Hepatocyte (in vitro differentiated cells): Measurements from ENCODE around the gene DCUN1D2. TPM values are rescaled to one million over a fixed set of nuclear protein-coding genes. Genes with fewer than 3 reads are reported as not detected.

Experiments
- DNase-seq: peaks from one replicate; pipeline ENCODE4 v3.0.0-alpha.2; 2016; ENCODE audit warnings: low spot score
- H2AFZ ChIP-seq: fragments of 200-600 bp; sonication (generic); 2 replicates; pipeline ENCODE4 v1.6.0; 2016; ENCODE audit warnings: antibody characterized with exemption, mild to moderate bottlenecking
- H3K27ac ChIP-seq: fragments of 200-600 bp; sonication (generic); 2 replicates; pipeline ENCODE4 v1.5.1; 2016; ENCODE audit warnings: mild to moderate bottlenecking
- H3K27me3 ChIP-seq: fragments of 200-600 bp; sonication (generic); 2 replicates; pipeline ENCODE4 v1.6.1; 2016
- H3K36me3 ChIP-seq: fragments of 200-600 bp; sonication (generic); replicated peaks from 2 replicates; pipeline ENCODE4 v1.5.1; 2016; ENCODE audit warnings: low read depth; ENCODE audit not compliant: insufficient read depth
- H3K4me1 ChIP-seq: fragments of 200-600 bp; sonication (generic); 2 replicates; pipeline ENCODE4 v1.5.1; 2016; ENCODE audit warnings: mild to moderate bottlenecking, moderate library complexity; ENCODE audit not compliant: insufficient read depth
- H3K4me2 ChIP-seq: fragments of 200-600 bp; sonication (generic); 2 replicates; pipeline ENCODE4 v1.6.0; 2016
- H3K4me3 ChIP-seq: fragments of 200-600 bp; sonication (generic); 2 replicates; pipeline ENCODE4 v1.5.1; 2016; ENCODE audit warnings: mild to moderate bottlenecking
- H3K79me2 ChIP-seq: fragments of 200-600 bp; sonication (generic); 2 replicates; pipeline ENCODE4 v1.6.0; 2017; ENCODE audit warnings: mild to moderate bottlenecking
- H3K9me2 ChIP-seq: fragments of 200-600 bp; sonication (generic); replicated peaks from 2 replicates; pipeline ENCODE4 v1.6.0; 2017; ENCODE audit warnings: mild to moderate bottlenecking; ENCODE audit not compliant: insufficient read depth
- H3K9me3 ChIP-seq: fragments of 200-600 bp; sonication (generic); 2 replicates; pipeline ENCODE4 v1.5.1; 2016; ENCODE audit warnings: low read depth, mild to moderate bottlenecking
- H4K20me1 ChIP-seq: fragments of 200-600 bp; sonication (generic); 2 replicates; pipeline ENCODE4 v1.6.0; 2016; ENCODE audit warnings: mild to moderate bottlenecking; ENCODE audit not compliant: insufficient read depth, poor library complexity, severe bottlenecking
- EZH2 ChIP-seq: fragments of 200-600 bp; sonication (generic); IDR thresholded peaks from 2 replicates; pipeline ENCODE4 v1.6.1; 2016; ENCODE audit warnings: antibody characterized with exemption, mild to moderate bottlenecking, borderline replicate concordance
- EZH2phosphoT487 ChIP-seq: fragments of 200-600 bp; sonication (generic); IDR thresholded peaks from one replicate; pipeline ENCODE4 v1.6.1; 2018; ENCODE audit warnings: antibody characterized with exemption, mild to moderate bottlenecking, low read depth, moderate library complexity; ENCODE audit not compliant: unreplicated experiment, severe bottlenecking
- WGBS: methylation state at CpG from one replicate; pipeline ENCODE4 v1.1.6; 2016; ENCODE audit warnings: low lambda C conversion rate; ENCODE audit errors: missing lambda C conversion rate; 5-methylcytosine and 5-hydroxymethylcytosine counted together
- polyA plus RNA-seq: library from polyadenylated mRNA; unstranded; fragments of >200 nt; fragmentation: Nextera tagmentation; extraction: Ambion mirVana; gene quantifications from 2 replicates; pipeline ENCODE4 v1.2.1, GENCODE V29; 2016
- total RNA-seq: library from RNA; depleted of rRNA; stranded (reverse); fragments of >200 nt; gene quantifications from 2 replicates; pipeline ENCODE4 v1.2.3, GENCODE V29; 2014
- TF ChIP-seq, protein P1 (sequence below): fragments of 200-600 bp; sonication (generic); IDR thresholded peaks from 2 replicates; pipeline ENCODE4 v1.5.1; 2016; ENCODE audit warnings: antibody characterized with exemption, mild to moderate bottlenecking; ENCODE audit not compliant: poor library complexity

DCUN1D2 gene
- total and polyA plus RNA-seq, 2 experiments from 2014 or later = 8.4 to 10.2 TPM

DNA sequence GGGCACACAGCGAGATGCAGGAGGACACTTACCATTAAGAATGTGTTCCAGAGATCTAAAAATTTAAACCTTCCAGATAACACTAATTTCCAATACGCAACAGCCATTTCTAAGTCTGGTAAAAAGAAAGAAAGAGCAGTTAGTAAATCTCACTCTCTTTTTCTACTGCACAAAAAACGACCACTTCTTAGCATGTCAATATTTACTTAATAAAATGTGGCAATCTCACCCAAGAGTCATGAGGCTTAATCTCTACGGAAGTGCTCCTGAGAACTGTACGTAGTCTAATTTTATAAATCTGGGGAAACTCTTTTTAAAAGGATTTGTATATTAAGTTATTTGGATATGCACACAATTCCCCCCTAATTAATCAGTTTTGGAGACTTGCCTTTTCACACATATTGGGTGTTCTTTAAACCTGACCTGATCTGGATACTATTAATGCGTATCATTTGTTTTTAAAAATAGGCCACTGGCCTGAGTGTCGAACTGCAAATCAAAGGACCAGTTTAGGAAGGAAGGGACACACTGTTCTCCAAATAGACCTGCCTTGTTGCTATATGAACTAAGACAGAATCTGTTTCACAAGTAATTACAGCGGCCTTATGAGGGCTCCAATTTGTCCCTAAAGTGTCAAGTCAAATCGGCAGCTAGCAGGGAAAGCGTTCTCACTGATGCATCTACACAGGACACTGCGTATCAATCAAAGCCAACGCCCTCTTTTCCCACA lies 29.3 kb downstream of the DCUN1D2 start:
- 82% methylated on average over 12 of the region's 12 CpGs for whole genome bisulfite sequencing
- TF ChIP-seq EZH2phosphoT487 (no peak), EZH2 (no peak)
- TF ChIP-seq, protein P1, sequence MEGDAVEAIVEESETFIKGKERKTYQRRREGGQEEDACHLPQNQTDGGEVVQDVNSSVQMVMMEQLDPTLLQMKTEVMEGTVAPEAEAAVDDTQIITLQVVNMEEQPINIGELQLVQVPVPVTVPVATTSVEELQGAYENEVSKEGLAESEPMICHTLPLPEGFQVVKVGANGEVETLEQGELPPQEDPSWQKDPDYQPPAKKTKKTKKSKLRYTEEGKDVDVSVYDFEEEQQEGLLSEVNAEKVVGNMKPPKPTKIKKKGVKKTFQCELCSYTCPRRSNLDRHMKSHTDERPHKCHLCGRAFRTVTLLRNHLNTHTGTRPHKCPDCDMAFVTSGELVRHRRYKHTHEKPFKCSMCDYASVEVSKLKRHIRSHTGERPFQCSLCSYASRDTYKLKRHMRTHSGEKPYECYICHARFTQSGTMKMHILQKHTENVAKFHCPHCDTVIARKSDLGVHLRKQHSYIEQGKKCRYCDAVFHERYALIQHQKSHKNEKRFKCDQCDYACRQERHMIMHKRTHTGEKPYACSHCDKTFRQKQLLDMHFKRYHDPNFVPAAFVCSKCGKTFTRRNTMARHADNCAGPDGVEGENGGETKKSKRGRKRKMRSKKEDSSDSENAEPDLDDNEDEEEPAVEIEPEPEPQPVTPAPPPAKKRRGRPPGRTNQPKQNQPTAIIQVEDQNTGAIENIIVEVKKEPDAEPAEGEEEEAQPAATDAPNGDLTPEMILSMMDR = no peak
- H3K4me3 ChIP-seq = no peak overlapping the region
- no peaks in the 10 kb centered on the region for H3K9me2 ChIP-seq
- no peak overlapping the region for H3K27ac ChIP-seq
- H4K20me1 ChIP-seq = no peaks in the 10 kb centered on the region
- no peak overlapping the region for H2AFZ ChIP-seq
- H3K79me2 ChIP-seq = no peaks in the 10 kb centered on the region
- no peaks in the 10 kb centered on the region for H3K36me3 ChIP-seq
- no peaks in the 10 kb centered on the region for H3K4me1 ChIP-seq
- H3K27me3 ChIP-seq = no peaks in the 10 kb centered on the region
- no peak overlapping the region for H3K4me2 ChIP-seq
- DNase-seq = no peak
- no peaks in the 10 kb centered on the region for H3K9me3 ChIP-seq

DNA sequence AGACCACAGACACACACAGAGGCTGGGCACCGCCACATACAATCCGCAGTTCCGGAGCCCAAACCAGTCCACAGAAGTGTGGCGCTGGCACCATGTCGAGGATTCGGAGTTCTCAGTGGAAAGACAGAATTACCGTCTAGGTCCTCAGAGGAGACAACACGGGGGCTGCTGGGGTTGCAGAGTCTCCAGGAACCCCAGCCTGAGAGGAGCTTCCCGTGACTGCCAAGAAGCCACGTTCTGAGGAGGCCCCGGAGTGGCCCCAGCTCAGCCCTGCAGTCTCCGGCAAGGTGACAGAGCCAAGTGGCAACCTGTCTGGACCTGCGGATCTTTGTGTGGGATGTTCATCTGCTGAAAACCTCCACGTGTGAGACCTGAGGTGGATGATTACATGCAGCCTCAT lies 29.9 kb downstream of the DCUN1D2 start:
- Histone ChIP-seq H3K4me2 (no peak overlapping the region), H3K27me3 (no peaks in the 10 kb centered on the region), H3K9me2 (no peaks in the 10 kb centered on the region), H3K79me2 (no peaks in the 10 kb centered on the region), H3K9me3 (no peaks in the 10 kb centered on the region), H4K20me1 (no peaks in the 10 kb centered on the region), H3K4me3 (no peak overlapping the region), H3K36me3 (no peaks in the 10 kb centered on the region), H2AFZ (no peak overlapping the region), H3K27ac (no peak overlapping the region), H3K4me1 (no peaks in the 10 kb centered on the region)
- TF ChIP-seq EZH2 (no peak), EZH2phosphoT487 (no peak)
- TF ChIP-seq, protein P1 = no peak
- 98% methylated on average over 14 of the region's 14 CpGs for WGBS
- DNase-seq = no peak

DNA sequence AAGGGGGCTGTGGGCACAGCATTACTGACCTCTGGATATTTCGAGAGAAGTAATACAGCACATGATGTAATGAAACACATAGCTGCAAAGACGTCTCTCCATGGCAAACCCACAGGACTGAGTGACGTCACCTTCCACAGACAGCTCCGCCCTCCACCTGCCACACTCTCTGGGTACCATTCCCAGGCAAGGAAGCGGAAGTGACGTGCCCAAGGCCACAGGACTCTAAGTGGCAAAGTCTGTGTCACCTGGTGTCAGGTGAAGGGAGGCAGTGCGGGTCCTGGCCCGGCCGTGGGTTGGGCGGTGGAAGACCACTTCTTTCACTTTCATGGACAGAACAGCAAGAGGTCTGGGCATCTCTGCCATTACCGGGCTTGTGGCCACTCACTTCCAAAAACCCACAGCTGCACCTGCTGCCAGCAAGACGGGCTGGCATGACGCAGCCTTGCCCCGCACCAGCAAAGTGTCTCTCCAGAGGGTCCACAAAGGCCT lies 30.4 kb downstream of the DCUN1D2 start:
- H3K27me3 ChIP-seq = no peaks in the 10 kb centered on the region
- H3K27ac ChIP-seq = no peak overlapping the region
- H3K9me2 ChIP-seq = no peaks in the 10 kb centered on the region
- H3K4me2 ChIP-seq = no peak overlapping the region
- no peaks in the 10 kb centered on the region for H3K4me1 ChIP-seq
- TF ChIP-seq EZH2phosphoT487 (no peak), EZH2 (no peak)
- TF ChIP-seq, protein P1 = no peak
- DNase-seq = no peak
- H3K36me3 ChIP-seq = no peaks in the 10 kb centered on the region
- no peak overlapping the region for H2AFZ ChIP-seq
- H4K20me1 ChIP-seq = no peaks in the 10 kb centered on the region
- 98% methylated on average over 14 of the region's 14 CpGs for WGBS
- no peaks in the 10 kb centered on the region for H3K9me3 ChIP-seq
- H3K79me2 ChIP-seq = no peaks in the 10 kb centered on the region
- H3K4me3 ChIP-seq = no peak overlapping the region
